IMR-90 (cell line): ENCODE results near the gene NEDD4L. TPM values are rescaled to one million over a fixed set of nuclear protein-coding genes. Genes with fewer than 3 reads are reported as not detected.

Experiments used
- ATAC-seq: fragments of 200-7000 bp; cut with Tn5 transposase; 2 replicates; pipeline ENCODE4 v1.9.1; 2020; ENCODE audit warnings: low read depth, mild to moderate bottlenecking, moderate library complexity
- BruUV-seq: library from RNA; stranded (reverse); fragments of 400-500 nt; replicated peaks from 2 replicates; lab custom pipeline; 2021; lab: Mats Ljungman, UMichigan
- CTCF ChIA-PET: fragments of 300-600 bp; formaldehyde crosslinking; extraction: SDS; loops from one replicate; lab custom pipeline; 2021; ENCODE audit warnings: antibody characterized with exemption; lab: Yijun Ruan, JAX
- POLR2A ChIA-PET: fragments of 300-600 bp; sonication (Branson Sonifier 250); formaldehyde crosslinking; loops from one replicate; lab custom pipeline; 2022; ENCODE audit warnings: antibody characterized with exemption; ENCODE audit not compliant: unreplicated experiment; lab: Charles Lee
- DNase-seq: peaks from one replicate; pipeline ENCODE4 v3.0.0; 2013
- H2AFZ ChIP-seq: replicated peaks from 2 replicates; pipeline ENCODE3; 2013; ENCODE audit warnings: low read length, mild to moderate bottlenecking; ENCODE audit not compliant: poor library complexity
- H2AK5ac ChIP-seq: 2 replicates; pipeline ENCODE4 v1.6.1; 2013; ENCODE audit warnings: low read depth, low read length, inconsistent platforms
- H2AK9ac ChIP-seq: replicated peaks from 2 replicates; pipeline ENCODE3; 2013; ENCODE audit warnings: mild to moderate bottlenecking, low read depth, low read length, moderate library complexity; ENCODE audit not compliant: poor library complexity
- H2BK120ac ChIP-seq: 2 replicates; pipeline ENCODE4 v1.6.1; 2013; ENCODE audit warnings: low read depth, low read length, inconsistent platforms
- H2BK15ac ChIP-seq: 3 replicates; pipeline ENCODE4 v1.6.1; 2013; ENCODE audit warnings: low read depth, low read length, inconsistent platforms
- H2BK20ac ChIP-seq: 2 replicates; pipeline ENCODE4 v1.6.1; 2013; ENCODE audit warnings: low read depth, mild to moderate bottlenecking, inconsistent platforms, low read length, moderate library complexity
- H2BK5ac ChIP-seq: 2 replicates; pipeline ENCODE4 v1.6.1; 2013; ENCODE audit warnings: mild to moderate bottlenecking, low read depth, low read length, inconsistent platforms; ENCODE audit not compliant: poor library complexity, severe bottlenecking
- H3K14ac ChIP-seq: replicated peaks from 2 replicates; pipeline ENCODE4 v1.6.1; 2013; ENCODE audit warnings: low read depth, low read length, inconsistent platforms
- H3K18ac ChIP-seq: 2 replicates; pipeline ENCODE4 v1.6.1; 2013; ENCODE audit warnings: low read depth, low read length, control low read depth
- H3K23ac ChIP-seq: 2 replicates; pipeline ENCODE4 v1.6.1; 2013; ENCODE audit warnings: low read depth, low read length, inconsistent platforms
- H3K27ac ChIP-seq: 2 replicates; pipeline ENCODE4 v1.5.1; 2013; ENCODE audit warnings: mild to moderate bottlenecking, control low read depth, low read length; ENCODE audit not compliant: insufficient read depth
- H3K27me3 ChIP-seq: 2 replicates; pipeline ENCODE4 v1.6.1; 2013; ENCODE audit warnings: low read length; ENCODE audit not compliant: control insufficient read depth, insufficient read depth
- H3K36me3 ChIP-seq: 2 replicates; pipeline ENCODE4 v1.6.1; 2013; ENCODE audit warnings: low read length, mixed read lengths; ENCODE audit not compliant: control insufficient read depth, insufficient read depth
- H3K4ac ChIP-seq: 2 replicates; pipeline ENCODE4 v1.6.1; 2013; ENCODE audit warnings: low read depth, low read length, inconsistent platforms
- H3K4me1 ChIP-seq: 2 replicates; pipeline ENCODE4 v1.6.1; 2013; ENCODE audit warnings: low read length, mixed read lengths; ENCODE audit not compliant: control insufficient read depth, insufficient read depth
- H3K4me2 ChIP-seq: 2 replicates; pipeline ENCODE4 v1.6.1; 2013; ENCODE audit warnings: low read depth, mild to moderate bottlenecking, control low read depth, low read length, moderate library complexity
- H3K4me3 ChIP-seq: 2 replicates; pipeline ENCODE4 v1.5.1; 2013; ENCODE audit warnings: low read depth, mild to moderate bottlenecking, control low read depth, low read length, moderate library complexity; ENCODE audit not compliant: insufficient read depth
- H3K56ac ChIP-seq: 2 replicates; pipeline ENCODE4 v1.6.1; 2013; ENCODE audit warnings: low read length, inconsistent platforms; ENCODE audit not compliant: insufficient read depth; ENCODE audit errors: extremely low read depth
- H3K79me1 ChIP-seq, 2 experiments: 2 replicates each; pipeline ENCODE4 v1.6.1; 2013; ENCODE audit warnings: low read length in 2 of 2, inconsistent platforms in 1 of 2, low read depth in 1 of 2
- H3K9ac ChIP-seq: 2 replicates; pipeline ENCODE4 v1.6.1; 2013; ENCODE audit warnings: low read depth, low read length, control low read depth
- H3K9me1 ChIP-seq: 2 replicates; pipeline ENCODE4 v1.6.1; 2013; ENCODE audit warnings: low read length, inconsistent platforms; ENCODE audit not compliant: insufficient read depth
- H3K9me3 ChIP-seq: 2 replicates; pipeline ENCODE4 v1.6.1; 2013; ENCODE audit warnings: low read length; ENCODE audit not compliant: control insufficient read depth, insufficient read depth
- H4K20me1 ChIP-seq: 2 replicates; pipeline ENCODE4 v1.6.1; 2013; ENCODE audit warnings: low read length, inconsistent platforms; ENCODE audit not compliant: insufficient read depth
- H4K5ac ChIP-seq: 2 replicates; pipeline ENCODE4 v1.6.1; 2013; ENCODE audit warnings: mild to moderate bottlenecking, low read depth, low read length, control low read depth
- H4K8ac ChIP-seq, 2 experiments: 2 replicates each; pipeline ENCODE4 v1.6.1; 2013; ENCODE audit warnings: low read depth in 2 of 2, low read length in 2 of 2, control low read depth in 1 of 2, inconsistent platforms in 1 of 2
- H4K91ac ChIP-seq: 2 replicates; pipeline ENCODE4 v1.6.1; 2013; ENCODE audit warnings: low read depth, low read length, inconsistent platforms; ENCODE audit not compliant: insufficient read depth
- BHLHE40 ChIP-seq: fragments of 150-350 bp; IDR thresholded peaks from 2 replicates; pipeline ENCODE4 v1.6.1; 2016; ENCODE audit warnings: mild to moderate bottlenecking, low read depth, low read length
- CEBPB ChIP-seq: IDR thresholded peaks from 2 replicates; pipeline ENCODE4 v1.6.1; 2012; ENCODE audit warnings: low read depth, low read length, improper control_type of control experiment
- CHD1 ChIP-seq: IDR thresholded peaks from 2 replicates; pipeline ENCODE4 v1.6.1; 2012; ENCODE audit warnings: low read depth, low read length, improper control_type of control experiment
- FOS ChIP-seq: fragments of 150-350 bp; IDR thresholded peaks from 2 replicates; pipeline ENCODE4 v1.6.1; 2016; ENCODE audit warnings: low read depth, low read length
- MAFK ChIP-seq: IDR thresholded peaks from 2 replicates; pipeline ENCODE4 v1.6.1; 2012; ENCODE audit warnings: low read depth, low read length, improper control_type of control experiment
- MAZ ChIP-seq: IDR thresholded peaks from 2 replicates; pipeline ENCODE4 v1.6.1; 2012; ENCODE audit warnings: low read depth, mild to moderate bottlenecking, low read length, improper control_type of control experiment, moderate library complexity, borderline replicate concordance
- NFE2L2 ChIP-seq: fragments of 150-350 bp; IDR thresholded peaks from 2 replicates; pipeline ENCODE4 v1.6.1; 2016; ENCODE audit warnings: low read depth, mild to moderate bottlenecking, low read length
- POLR2A ChIP-seq: IDR thresholded peaks from 2 replicates; pipeline ENCODE4 v1.6.1; 2012; ENCODE audit warnings: mild to moderate bottlenecking, low read depth, low read length
- RAD21 ChIP-seq: IDR thresholded peaks from 2 replicates; pipeline ENCODE4 v1.6.1; 2012; ENCODE audit warnings: low read length, improper control_type of control experiment
- RCOR1 ChIP-seq: IDR thresholded peaks from 2 replicates; pipeline ENCODE4 v1.6.1; 2012; ENCODE audit warnings: mild to moderate bottlenecking, low read length, improper control_type of control experiment; ENCODE audit not compliant: insufficient replicate concordance
- RFX5 ChIP-seq: IDR thresholded peaks from 2 replicates; pipeline ENCODE4 v1.8.0; 2012; ENCODE audit warnings: low read depth, mild to moderate bottlenecking, low read length, moderate library complexity
- SMC3 ChIP-seq: fragments of 150-350 bp; IDR thresholded peaks from 2 replicates; pipeline ENCODE4 v1.6.1; 2016; ENCODE audit warnings: low read depth, mild to moderate bottlenecking, antibody characterized with exemption, low read length, moderate library complexity
- WGBS, 2 experiments: methylation state at CpG; one replicate each; pipeline versions ENCODE4 v1.1.5 to v1.1.7; 2013; ENCODE audit warnings: missing lambda C conversion rate in 2 of 2; ENCODE audit not compliant: insufficient read length in 1 of 2; ENCODE audit errors: extremely low coverage in 2 of 2; 5-methylcytosine and 5-hydroxymethylcytosine counted together
- dilution Hi-C: fragments of 300-500 bp; cut with HindIII; formaldehyde crosslinking; loops from one replicate; pipeline ENCODE4 v1.14.3; 2018; ENCODE audit warnings: low sequenced_read_pairs; ENCODE audit not compliant: unreplicated experiment
- in situ Hi-C: fragments of 300-500 bp; cut with MboI; formaldehyde crosslinking; loops from 3 replicates; pipeline ENCODE4 v1.14.3; 2019; ENCODE audit warnings: low sequenced_read_pairs, inconsistent platforms, mixed read lengths
- intact Hi-C: fragments of 100-400 bp; cut with micrococcal nuclease; formaldehyde crosslinking; loops from 2 replicates; pipeline ENCODE4 v1.10.0; 2022
- polyA plus RNA-seq, 3 experiments: library from polyadenylated mRNA; depleted of rRNA; stranded (reverse); fragments of >200 nt; gene quantifications; 2 replicates each; pipeline ENCODE4 v1.2.3, GENCODE V29; 2012; ENCODE audit warnings: low replicate concordance in 1 of 3
- total RNA-seq: library from RNA; depleted of rRNA; stranded (reverse); fragments of >200 nt; gene quantifications from 2 replicates; pipeline ENCODE4 v1.2.3, GENCODE V29; 2012
- TF ChIP-seq, protein P1 (sequence below): conservative IDR thresholded peaks from 2 replicates; pipeline ENCODE4 v1.5.1; 2012; ENCODE audit warnings: mild to moderate bottlenecking, low read depth, low read length, improper control_type of control experiment
- TF ChIP-seq, protein P2 (sequence below): fragments of 150-350 bp; IDR thresholded peaks from 2 replicates; pipeline ENCODE4 v1.6.1; 2016; ENCODE audit warnings: low read depth, mild to moderate bottlenecking, low read length, moderate library complexity, borderline replicate concordance

NEDD4L gene
- total and polyA plus RNA-seq, 2 of the 4 experiments (the other 2 are of a cell fraction), result 10.0 to 10.9 TPM

DNA sequence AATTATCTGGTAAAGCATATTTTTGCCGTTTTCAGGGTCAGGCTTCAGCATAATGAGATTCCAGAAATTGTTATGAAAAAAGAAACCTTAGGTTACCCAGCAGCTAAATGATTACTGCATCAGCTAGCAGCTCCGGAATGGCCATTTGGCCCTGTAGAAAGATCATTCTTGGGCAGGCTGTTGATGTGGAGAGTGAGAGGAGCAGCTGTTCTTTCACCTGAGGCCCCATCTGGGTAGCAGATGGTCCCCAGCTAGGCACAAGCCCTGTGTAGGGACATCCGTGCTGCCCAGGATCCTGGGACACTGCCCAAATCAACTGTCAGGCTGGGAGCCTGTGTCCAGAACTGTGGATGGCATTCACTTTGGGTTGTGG is 61.8 kb downstream of the NEDD4L start:
- DNase-seq, result peak; percentile 26
- Histone ChIP-seq H3K56ac (no peak overlapping the region), H3K27ac (peak overlapping the region; percentile 64; the same call in 1 of the 2 replicates), H4K91ac (no peak overlapping the region), H3K4me1 (peaks cover 12% of the 10 kb centered on the region), H2AK5ac (peak overlapping the region; percentile 45; the same call in 1 of the 2 replicates), H2BK5ac (no peak overlapping the region), H3K9me3 (no peaks in the 10 kb centered on the region), H3K27me3 (no peaks in the 10 kb centered on the region; the same call in 1 of the 2 replicates), H4K8ac (no peak overlapping the region), H2BK20ac (no peak overlapping the region), H4K5ac (no peak overlapping the region; the same call in 1 of the 2 replicates), H3K14ac (no peak overlapping the region; the same call in 1 of the 2 replicates), H3K79me1 (no peaks in the 10 kb centered on the region), H3K4ac (no peak overlapping the region), H3K23ac (no peak overlapping the region), H3K9me1 (peaks cover 7% of the 10 kb centered on the region; the same call in 1 of the 2 replicates), H2AK9ac (no peak overlapping the region), H2BK120ac (no peak overlapping the region), H3K9ac (no peak overlapping the region), H3K18ac (no peak overlapping the region; the same call in 1 of the 2 replicates), H4K20me1 (0 out of 2 replicates have a peak, but pooled peaks cover 4% of the 10 kb centered on the region), H3K4me2 (peak overlapping the region; percentile 46), H2BK15ac (no peak overlapping the region), H3K36me3 (no peaks in the 10 kb centered on the region), H3K4me3 (no peak overlapping the region), H2AFZ (no peak overlapping the region)
- ATAC-seq, result peak; percentile 62
- TF ChIP-seq RCOR1 (no peak), NFE2L2 (no peak), RFX5 (no peak), MAFK (no peak), POLR2A (no peak), BHLHE40 (no peak), RAD21 (no peak), CHD1 (no peak), FOS (no peak), MAZ (no peak), CEBPB (no peak), SMC3 (no peak)
- TF ChIP-seq, protein P1, sequence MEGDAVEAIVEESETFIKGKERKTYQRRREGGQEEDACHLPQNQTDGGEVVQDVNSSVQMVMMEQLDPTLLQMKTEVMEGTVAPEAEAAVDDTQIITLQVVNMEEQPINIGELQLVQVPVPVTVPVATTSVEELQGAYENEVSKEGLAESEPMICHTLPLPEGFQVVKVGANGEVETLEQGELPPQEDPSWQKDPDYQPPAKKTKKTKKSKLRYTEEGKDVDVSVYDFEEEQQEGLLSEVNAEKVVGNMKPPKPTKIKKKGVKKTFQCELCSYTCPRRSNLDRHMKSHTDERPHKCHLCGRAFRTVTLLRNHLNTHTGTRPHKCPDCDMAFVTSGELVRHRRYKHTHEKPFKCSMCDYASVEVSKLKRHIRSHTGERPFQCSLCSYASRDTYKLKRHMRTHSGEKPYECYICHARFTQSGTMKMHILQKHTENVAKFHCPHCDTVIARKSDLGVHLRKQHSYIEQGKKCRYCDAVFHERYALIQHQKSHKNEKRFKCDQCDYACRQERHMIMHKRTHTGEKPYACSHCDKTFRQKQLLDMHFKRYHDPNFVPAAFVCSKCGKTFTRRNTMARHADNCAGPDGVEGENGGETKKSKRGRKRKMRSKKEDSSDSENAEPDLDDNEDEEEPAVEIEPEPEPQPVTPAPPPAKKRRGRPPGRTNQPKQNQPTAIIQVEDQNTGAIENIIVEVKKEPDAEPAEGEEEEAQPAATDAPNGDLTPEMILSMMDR, result no peak
- TF ChIP-seq, protein P2, sequence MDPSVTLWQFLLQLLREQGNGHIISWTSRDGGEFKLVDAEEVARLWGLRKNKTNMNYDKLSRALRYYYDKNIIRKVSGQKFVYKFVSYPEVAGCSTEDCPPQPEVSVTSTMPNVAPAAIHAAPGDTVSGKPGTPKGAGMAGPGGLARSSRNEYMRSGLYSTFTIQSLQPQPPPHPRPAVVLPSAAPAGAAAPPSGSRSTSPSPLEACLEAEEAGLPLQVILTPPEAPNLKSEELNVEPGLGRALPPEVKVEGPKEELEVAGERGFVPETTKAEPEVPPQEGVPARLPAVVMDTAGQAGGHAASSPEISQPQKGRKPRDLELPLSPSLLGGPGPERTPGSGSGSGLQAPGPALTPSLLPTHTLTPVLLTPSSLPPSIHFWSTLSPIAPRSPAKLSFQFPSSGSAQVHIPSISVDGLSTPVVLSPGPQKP, result no peak
- no TSS peak for BruUV-seq
- dilution Hi-C loops, result no loop called here
- ChIA-PET CTCF (interaction anchor here (1.0 kb wide), 1 partner anchor 147 kb away, joined by 3 read pairs; no protein-coding TSS in a partner anchor), POLR2A (no interaction called here)
- WGBS, 2 experiments, result no CpG with 5 or more reads among the region's 3 CpGs
- in situ Hi-C loops, result loop anchor here (25.0 kb wide), 1 partner anchor 469 kb away; no protein-coding TSS in a partner anchor
- intact Hi-C loops, result no loop called here
